Parathyroid adenoma (tissue), 2 donors: ENCODE data around the gene HBB.

Experiments used
- H2AFZ ChIP-seq: fragments of 300-600 bp; sonication (generic); one replicate; pipeline ENCODE4 v1.7.0; 2017; ENCODE audit warnings: antibody characterized with exemption, mild to moderate bottlenecking
- H3K27ac ChIP-seq: fragments of 300-600 bp; sonication (generic); one replicate; pipeline ENCODE4 v1.7.0; 2017
- H3K27me3 ChIP-seq: fragments of 300-600 bp; sonication (generic); one replicate; pipeline ENCODE4 v1.7.0; 2017; ENCODE audit warnings: low read length; ENCODE audit not compliant: control insufficient read depth, insufficient read depth
- H3K36me3 ChIP-seq: fragments of 300-600 bp; sonication (generic); one replicate; pipeline ENCODE4 v1.7.0; 2017; ENCODE audit warnings: low read length; ENCODE audit not compliant: control insufficient read depth, insufficient read depth
- H3K4me1 ChIP-seq: fragments of 300-600 bp; sonication (generic); one replicate; pipeline ENCODE4 v1.7.0; 2017; ENCODE audit warnings: control low read depth
- H3K4me2 ChIP-seq: fragments of 300-600 bp; sonication (generic); one replicate; pipeline ENCODE4 v1.7.0; 2017; ENCODE audit warnings: low read length
- H3K4me3 ChIP-seq: fragments of 300-600 bp; sonication (generic); one replicate; pipeline ENCODE4 v1.7.0; 2017; ENCODE audit warnings: low read depth, low read length
- H3K79me2 ChIP-seq: fragments of 300-600 bp; sonication (generic); one replicate; pipeline ENCODE4 v1.7.0; 2017; ENCODE audit warnings: control low read depth
- H3K9ac ChIP-seq: fragments of 300-600 bp; sonication (generic); one replicate; pipeline ENCODE4 v1.7.0; 2017; ENCODE audit warnings: mild to moderate bottlenecking
- H3K9me3 ChIP-seq: fragments of 300-600 bp; sonication (generic); one replicate; pipeline ENCODE4 v1.7.0; 2017; ENCODE audit warnings: low read length; ENCODE audit not compliant: control insufficient read depth
- TF ChIP-seq, protein P1 (sequence below): fragments of 300-600 bp; sonication (generic); IDR thresholded peaks from one replicate; pipeline ENCODE4 v1.7.0; 2017; ENCODE audit warnings: antibody characterized with exemption, mild to moderate bottlenecking
- donor health status: primary hyperparathyroidism.

The HBB gene

DNA sequence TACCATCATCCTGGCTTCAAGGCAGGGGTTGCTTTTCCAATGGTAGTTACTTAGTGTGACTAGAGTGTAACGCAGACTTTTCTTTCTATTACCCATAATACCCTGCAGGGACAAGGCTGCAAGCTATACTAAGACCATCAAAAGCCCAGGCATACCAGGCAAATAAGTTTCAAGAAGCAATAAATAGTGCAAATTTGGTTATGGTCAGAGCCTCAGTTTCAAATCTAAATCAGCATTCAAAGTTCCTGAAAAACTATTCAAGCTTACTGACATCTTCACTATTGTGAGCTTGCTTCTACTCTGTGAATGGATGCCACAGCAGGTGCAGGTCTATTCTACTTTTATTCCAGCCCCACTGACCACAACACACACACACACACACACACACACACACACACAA, 2.5 kb upstream of the HBB start:
- no peak overlapping the region for H3K4me2 ChIP-seq
- H3K36me3 ChIP-seq, result no peaks in the 10 kb centered on the region
- no peak overlapping the region for H2AFZ ChIP-seq
- H3K27me3 ChIP-seq, result no peaks in the 10 kb centered on the region
- H3K4me3 ChIP-seq, result no peak overlapping the region
- TF ChIP-seq, protein P1, sequence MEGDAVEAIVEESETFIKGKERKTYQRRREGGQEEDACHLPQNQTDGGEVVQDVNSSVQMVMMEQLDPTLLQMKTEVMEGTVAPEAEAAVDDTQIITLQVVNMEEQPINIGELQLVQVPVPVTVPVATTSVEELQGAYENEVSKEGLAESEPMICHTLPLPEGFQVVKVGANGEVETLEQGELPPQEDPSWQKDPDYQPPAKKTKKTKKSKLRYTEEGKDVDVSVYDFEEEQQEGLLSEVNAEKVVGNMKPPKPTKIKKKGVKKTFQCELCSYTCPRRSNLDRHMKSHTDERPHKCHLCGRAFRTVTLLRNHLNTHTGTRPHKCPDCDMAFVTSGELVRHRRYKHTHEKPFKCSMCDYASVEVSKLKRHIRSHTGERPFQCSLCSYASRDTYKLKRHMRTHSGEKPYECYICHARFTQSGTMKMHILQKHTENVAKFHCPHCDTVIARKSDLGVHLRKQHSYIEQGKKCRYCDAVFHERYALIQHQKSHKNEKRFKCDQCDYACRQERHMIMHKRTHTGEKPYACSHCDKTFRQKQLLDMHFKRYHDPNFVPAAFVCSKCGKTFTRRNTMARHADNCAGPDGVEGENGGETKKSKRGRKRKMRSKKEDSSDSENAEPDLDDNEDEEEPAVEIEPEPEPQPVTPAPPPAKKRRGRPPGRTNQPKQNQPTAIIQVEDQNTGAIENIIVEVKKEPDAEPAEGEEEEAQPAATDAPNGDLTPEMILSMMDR, result no peak
- H3K9ac ChIP-seq, result no peak overlapping the region
- H3K9me3 ChIP-seq, result no peaks in the 10 kb centered on the region
- H3K79me2 ChIP-seq, result no peaks in the 10 kb centered on the region
- H3K27ac ChIP-seq, result no peak overlapping the region
- H3K4me1 ChIP-seq, result no peaks in the 10 kb centered on the region

DNA sequence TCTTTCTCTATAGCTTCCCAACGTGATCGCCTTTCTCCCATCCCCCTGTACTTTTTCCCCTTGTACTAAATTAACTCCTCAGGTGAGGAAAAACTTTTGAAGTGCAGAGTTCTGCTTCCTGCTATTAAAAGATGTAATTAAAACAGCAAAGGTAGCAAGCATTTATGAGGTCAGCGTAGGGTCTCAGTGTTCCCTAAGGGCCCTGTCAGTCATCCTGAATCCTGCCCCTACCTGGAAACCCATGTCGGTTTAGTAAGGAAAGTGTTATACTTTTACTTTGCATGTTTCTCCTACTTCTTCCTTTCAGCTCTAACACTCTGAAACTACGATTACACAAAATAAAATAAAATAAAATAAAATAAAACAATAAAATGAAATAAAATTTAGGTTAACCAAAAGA, 1.3 kb upstream of the HBB start:
- H3K4me3 ChIP-seq, result no peak overlapping the region
- H3K36me3 ChIP-seq, result no peaks in the 10 kb centered on the region
- H2AFZ ChIP-seq, result no peak overlapping the region
- H3K27me3 ChIP-seq, result no peaks in the 10 kb centered on the region
- H3K4me1 ChIP-seq, result no peaks in the 10 kb centered on the region
- no peak overlapping the region for H3K4me2 ChIP-seq
- no peak overlapping the region for H3K27ac ChIP-seq
- TF ChIP-seq, protein P1, result no peak
- H3K9ac ChIP-seq, result no peak overlapping the region
- no peaks in the 10 kb centered on the region for H3K9me3 ChIP-seq
- no peaks in the 10 kb centered on the region for H3K79me2 ChIP-seq

DNA sequence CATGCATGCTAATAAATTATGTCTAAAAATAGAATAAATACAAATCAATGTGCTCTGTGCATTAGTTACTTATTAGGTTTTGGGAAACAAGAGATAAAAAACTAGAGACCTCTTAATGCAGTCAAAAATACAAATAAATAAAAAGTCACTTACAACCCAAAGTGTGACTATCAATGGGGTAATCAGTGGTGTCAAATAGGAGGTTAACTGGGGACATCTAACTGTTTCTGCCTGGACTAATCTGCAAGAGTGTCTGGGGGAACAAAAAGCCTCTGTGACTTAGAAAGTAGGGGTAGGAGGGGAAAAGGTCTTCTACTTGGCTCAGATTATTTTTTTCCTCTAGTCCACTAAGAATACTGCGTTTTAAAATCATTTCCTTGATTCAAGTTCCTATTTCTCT, 810 bp upstream of the HBB start:
- Histone ChIP-seq H3K27me3 (no peaks in the 10 kb centered on the region), H3K79me2 (no peaks in the 10 kb centered on the region), H3K9me3 (no peaks in the 10 kb centered on the region), H3K9ac (no peak overlapping the region), H3K27ac (no peak overlapping the region), H3K4me2 (no peak overlapping the region), H3K4me3 (no peak overlapping the region), H2AFZ (no peak overlapping the region), H3K36me3 (no peaks in the 10 kb centered on the region), H3K4me1 (no peaks in the 10 kb centered on the region)
- TF ChIP-seq, protein P1, result no peak

DNA sequence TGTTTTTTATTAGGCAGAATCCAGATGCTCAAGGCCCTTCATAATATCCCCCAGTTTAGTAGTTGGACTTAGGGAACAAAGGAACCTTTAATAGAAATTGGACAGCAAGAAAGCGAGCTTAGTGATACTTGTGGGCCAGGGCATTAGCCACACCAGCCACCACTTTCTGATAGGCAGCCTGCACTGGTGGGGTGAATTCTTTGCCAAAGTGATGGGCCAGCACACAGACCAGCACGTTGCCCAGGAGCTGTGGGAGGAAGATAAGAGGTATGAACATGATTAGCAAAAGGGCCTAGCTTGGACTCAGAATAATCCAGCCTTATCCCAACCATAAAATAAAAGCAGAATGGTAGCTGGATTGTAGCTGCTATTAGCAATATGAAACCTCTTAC, 1.4 kb downstream of the HBB start:
- TF ChIP-seq, protein P1, result no peak
- no peak overlapping the region for H2AFZ ChIP-seq
- no peaks in the 10 kb centered on the region for H3K79me2 ChIP-seq

DNA sequence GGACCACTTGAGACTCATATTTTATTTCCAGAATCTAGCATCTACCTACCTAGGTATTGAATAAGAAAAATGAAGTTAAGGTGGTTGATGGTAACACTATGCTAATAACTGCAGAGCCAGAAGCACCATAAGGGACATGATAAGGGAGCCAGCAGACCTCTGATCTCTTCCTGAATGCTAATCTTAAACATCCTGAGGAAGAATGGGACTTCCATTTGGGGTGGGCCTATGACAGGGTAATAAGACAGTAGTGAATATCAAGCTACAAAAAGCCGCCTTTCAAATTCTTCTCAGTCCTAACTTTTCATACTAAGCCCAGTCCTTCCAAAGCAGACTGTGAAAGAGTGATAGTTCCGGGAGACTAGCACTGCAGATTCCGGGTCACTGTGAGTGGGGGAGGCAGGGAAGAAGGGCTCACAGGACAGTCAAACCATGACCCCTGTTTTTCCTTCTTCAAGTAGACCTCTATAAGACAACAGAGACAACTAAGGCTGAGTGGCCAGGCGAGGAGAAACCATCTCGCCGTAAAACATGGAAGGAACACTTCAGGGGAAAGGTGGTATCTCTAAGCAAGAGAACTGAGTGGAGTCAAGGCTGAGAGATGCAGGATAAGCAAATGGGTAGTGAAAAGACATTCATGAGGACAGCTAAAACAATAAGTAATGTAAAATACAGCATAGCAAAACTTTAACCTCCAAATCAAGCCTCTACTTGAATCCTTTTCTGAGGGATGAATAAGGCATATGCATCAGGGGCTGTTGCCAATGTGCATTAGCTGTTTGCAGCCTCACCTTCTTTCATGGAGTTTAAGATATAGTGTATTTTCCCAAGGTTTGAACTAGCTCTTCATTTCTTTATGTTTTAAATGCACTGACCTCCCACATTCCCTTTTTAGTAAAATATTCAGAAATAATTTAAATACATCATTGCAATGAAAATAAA, 2.1 kb downstream of the HBB start:
- no peaks in the 10 kb centered on the region for H3K36me3 ChIP-seq
- no peak overlapping the region for H2AFZ ChIP-seq
- H3K27me3 ChIP-seq, result no peaks in the 10 kb centered on the region
- no peak overlapping the region for H3K9ac ChIP-seq
- no peak overlapping the region for H3K4me3 ChIP-seq
- TF ChIP-seq, protein P1, result no peak
- H3K4me2 ChIP-seq, result no peak overlapping the region
- H3K79me2 ChIP-seq, result no peaks in the 10 kb centered on the region
- no peaks in the 10 kb centered on the region for H3K9me3 ChIP-seq
- H3K4me1 ChIP-seq, result no peaks in the 10 kb centered on the region
- no peak overlapping the region for H3K27ac ChIP-seq

More for the DNA sequence above, 1.4 kb downstream of the HBB start:
- no peaks in the 10 kb centered on the region for H3K27me3 ChIP-seq
- H3K4me1 ChIP-seq, result no peaks in the 10 kb centered on the region
- H3K4me3 ChIP-seq, result no peak overlapping the region
- H3K36me3 ChIP-seq, result no peaks in the 10 kb centered on the region
- no peaks in the 10 kb centered on the region for H3K9me3 ChIP-seq
- H3K27ac ChIP-seq, result no peak overlapping the region
- H3K4me2 ChIP-seq, result no peak overlapping the region
- no peak overlapping the region for H3K9ac ChIP-seq
